Measurements from ENCODE around the gene AHCYL1.

DNA sequence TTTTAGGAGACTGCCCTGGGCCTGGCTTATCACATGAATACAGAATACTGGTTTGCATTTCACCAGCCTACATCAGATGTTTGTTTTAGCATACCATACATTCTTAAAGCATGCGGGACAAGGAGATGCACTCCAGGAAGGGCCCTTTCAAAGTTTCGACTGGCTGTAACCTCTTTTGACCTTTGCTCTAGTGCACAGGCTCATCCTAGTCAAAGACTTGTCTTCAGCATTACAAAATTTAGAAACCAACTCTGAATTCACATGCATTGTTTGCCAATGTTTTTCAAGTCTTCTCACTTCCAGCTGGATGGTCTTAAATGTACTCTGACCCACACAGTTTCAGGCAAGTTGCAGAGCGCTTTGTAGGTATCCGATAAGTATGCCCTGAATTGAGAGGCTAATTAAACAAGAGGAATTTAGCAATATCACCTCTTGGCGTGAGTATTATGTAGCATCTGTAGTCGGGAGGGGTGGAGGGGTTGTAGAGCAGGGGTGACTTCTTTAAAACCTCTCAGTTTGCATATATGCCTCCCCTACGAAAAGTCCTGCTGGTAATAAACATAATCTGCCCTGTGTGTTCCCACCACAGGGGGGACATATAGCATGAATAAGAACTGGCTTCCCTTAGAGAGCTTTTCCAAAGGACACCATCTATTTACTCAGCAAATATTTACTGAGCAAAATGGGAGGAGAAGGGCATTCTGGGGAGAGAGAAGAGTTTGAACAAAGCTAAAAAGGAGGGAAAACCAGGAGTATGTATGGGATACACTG lies 24.4 kb upstream of the AHCYL1 start:
- TF ChIP-seq CTCF (IDR thresholded peaks at IDR 0.05) (no peak), POLR2AphosphoS5 (IDR thresholded peaks at IDR 0.05) (no peak)

All from sigmoid colon (tissue), 4 donors.